ENCODE results near the gene HPSE2.

Gene HPSE2

GRCh38 chr10:98410759-98411158 is 824.9 kb downstream of the HPSE2 start:
- no peak for TF ChIP-seq PPARA (CRISPR knock-in tag; IDR thresholded peaks at IDR 0.05; ENCODE audit: borderline replicate concordance)
- no peak for TF ChIP-seq GLIS3 (CRISPR knock-in tag; IDR thresholded peaks at IDR 0.05)
- TF ChIP-seq CREB5 (CRISPR knock-in tag; IDR thresholded peaks at IDR 0.05; ENCODE audit: low read depth), result no peak
- TF ChIP-seq OSR1 (CRISPR knock-in tag; IDR thresholded peaks at IDR 0.05), result no peak
- TF ChIP-seq ISL1 (CRISPR knock-in tag; IDR thresholded peaks at IDR 0.05), result no peak
- TF ChIP-seq ARNTL (CRISPR knock-in tag; IDR thresholded peaks at IDR 0.05; ENCODE audit: borderline replicate concordance, low read depth), result no peak
- no peak for TF ChIP-seq CSDC2 (CRISPR knock-in tag; IDR thresholded peaks at IDR 0.05)
- no peak for ATAC-seq

- ATAC-seq, result no peak
- TF ChIP-seq ISL1 (CRISPR knock-in tag; IDR thresholded peaks at IDR 0.05) (no peak), ZC3H10 (CRISPR knock-in tag; IDR thresholded peaks at IDR 0.05) (no peak)
These were observed 825.4 kb downstream of the HPSE2 start for GRCh38 chr10:98410135-98410743.

- no peak for TF ChIP-seq CSDC2 (CRISPR knock-in tag; IDR thresholded peaks at IDR 0.05)
- no peak for TF ChIP-seq ESRRG (CRISPR knock-in tag; IDR thresholded peaks at IDR 0.05)
- TF ChIP-seq PPARA (CRISPR knock-in tag; IDR thresholded peaks at IDR 0.05; ENCODE audit: borderline replicate concordance), result no peak
- no peak for TF ChIP-seq ZNF8 (CRISPR knock-in tag; IDR thresholded peaks at IDR 0.05)
- TF ChIP-seq ISL1 (CRISPR knock-in tag; IDR thresholded peaks at IDR 0.05), result no peak
- no peak for TF ChIP-seq ZFP30 (CRISPR knock-in tag; IDR thresholded peaks at IDR 0.05)
- TF ChIP-seq ZFP3 (CRISPR knock-in tag; IDR thresholded peaks at IDR 0.05), result no peak
- TF ChIP-seq PATZ1 (CRISPR knock-in tag; IDR thresholded peaks at IDR 0.05; ENCODE audit: borderline replicate concordance), result no peak
- no peak for TF ChIP-seq POU6F1 (CRISPR knock-in tag; IDR thresholded peaks at IDR 0.05; ENCODE audit: borderline replicate concordance, low read depth)
- TF ChIP-seq BACH2 (CRISPR knock-in tag; IDR thresholded peaks at IDR 0.05; ENCODE audit: borderline replicate concordance), result no peak
- TF ChIP-seq CREB5 (CRISPR knock-in tag; IDR thresholded peaks at IDR 0.05; ENCODE audit: low read depth), result no peak
- no peak for TF ChIP-seq OSR1 (CRISPR knock-in tag; IDR thresholded peaks at IDR 0.05)
- TF ChIP-seq ARNTL (CRISPR knock-in tag; IDR thresholded peaks at IDR 0.05; ENCODE audit: borderline replicate concordance, low read depth), result no peak
- ATAC-seq, result no peak
These were observed 826.9 kb downstream of the HPSE2 start for GRCh38 chr10:98408799-98409198.

- ATAC-seq, result no peak
These were observed 827.9 kb downstream of the HPSE2 start for GRCh38 chr10:98407744-98408241.

More at GRCh38 chr10:98407744-98408241, 827.9 kb downstream of the HPSE2 start:
- no peak for TF ChIP-seq CSDC2 (CRISPR knock-in tag; IDR thresholded peaks at IDR 0.05)
- TF ChIP-seq SNAI2 (CRISPR knock-in tag; IDR thresholded peaks at IDR 0.05), result no peak
- TF ChIP-seq ZNF8 (CRISPR knock-in tag; IDR thresholded peaks at IDR 0.05), result no peak
- TF ChIP-seq ISL1 (CRISPR knock-in tag; IDR thresholded peaks at IDR 0.05), result no peak
